T-helper 17 cell (primary cell): ENCODE data around the gene KDELR1. TPM values are rescaled to one million over a fixed set of nuclear protein-coding genes. Genes with fewer than 3 reads are reported as not detected.
"Not testable (repeated sequence)": the region's sequence is repeated elsewhere in the genome, so short reads cannot be mapped to it uniquely, and the experiment has no call there.

ENCODE experiments used
- ATAC-seq: fragments of 150-1000 bp; cut with Tn5 transposase; 2 replicates; pipeline ENCODE4 v1.10.0; 2021; ENCODE audit warnings: mild to moderate bottlenecking, moderate library complexity
- DNase-seq, 3 donors: peaks; one replicate each; pipeline versions ENCODE4 v3.0.0 to v3.0.0-alpha.2; 2020 to 2021
- H3K9me3 ChIP-seq: one replicate; pipeline ENCODE4 v1.7.0; 2013; ENCODE audit warnings: low read length, mild to moderate bottlenecking; ENCODE audit not compliant: control insufficient read depth, poor library complexity, severe bottlenecking
- H3K27ac Mint-ChIP-seq: one replicate; pipeline ENCODE4 v1.8.0; 2022; ENCODE audit warnings: mild to moderate bottlenecking, moderate library complexity, mixed read lengths
- H3K27me3 Mint-ChIP-seq: one replicate; pipeline ENCODE4 v1.8.0; 2022; ENCODE audit warnings: mixed read lengths
- H3K36me3 Mint-ChIP-seq: one replicate; pipeline ENCODE4 v1.8.0; 2022; ENCODE audit warnings: low read depth, mixed read lengths
- H3K4me1 Mint-ChIP-seq: one replicate; pipeline ENCODE4 v1.8.0; 2022; ENCODE audit warnings: mild to moderate bottlenecking, mixed read lengths
- H3K4me3 Mint-ChIP-seq: one replicate; pipeline ENCODE4 v1.8.0; 2022; ENCODE audit warnings: mild to moderate bottlenecking, moderate library complexity, mixed read lengths
- total RNA-seq, 4 donors: library from RNA in 2 of 4; stranded (reverse) in 2 of 4; gene quantifications; one replicate each; pipeline ENCODE4 v1.2.3 and lab custom pipeline; 2022 to 2026

The KDELR1 gene
- total RNA-seq, 2 donors from 2014 or later, result 34.0 to 41.3 TPM

GRCh38 chr19:48373567-48373966 is 17.8 kb downstream of the KDELR1 start:
- DNase-seq (no peak), ATAC-seq (no peak)
- no peaks in the 10 kb centered on the region for H3K9me3 ChIP-seq
- H3K4me3 Mint-ChIP-seq, result no peak overlapping the region
- no peaks in the 10 kb centered on the region for H3K36me3 Mint-ChIP-seq
- no peak overlapping the region for H3K27ac Mint-ChIP-seq
- peaks cover 2% of the 10 kb centered on the region for H3K4me1 Mint-ChIP-seq
- H3K27me3 Mint-ChIP-seq, result no peaks in the 10 kb centered on the region

GRCh38 chr19:48372904-48373303 is 18.4 kb downstream of the KDELR1 start:
- H3K4me1 Mint-ChIP-seq, result peaks cover 2% of the 10 kb centered on the region

GRCh38 chr19:48371771-48372170 is 19.6 kb downstream of the KDELR1 start:
- H3K36me3 Mint-ChIP-seq, DNase-seq, ATAC-seq, H3K27me3 Mint-ChIP-seq, H3K4me1 Mint-ChIP-seq, H3K9me3 ChIP-seq, H3K4me3 Mint-ChIP-seq: not testable (repeated sequence)
- peak overlapping the region; percentile 11 for H3K27ac Mint-ChIP-seq

More at GRCh38 chr19:48372904-48373303, 18.4 kb downstream of the KDELR1 start:
- Mint-ChIP-seq H3K27me3 (no peaks in the 10 kb centered on the region), H3K27ac (peak overlapping the region; percentile 57), H3K4me3 (no peak overlapping the region), H3K36me3 (no peaks in the 10 kb centered on the region)
- H3K9me3 ChIP-seq, result no peaks in the 10 kb centered on the region
- ATAC-seq, result no peak
- no peak for DNase-seq

GRCh38 chr19:48371367-48371766 is 20.0 kb downstream of the KDELR1 start:
- no peak for DNase-seq
- H3K4me3 Mint-ChIP-seq, result no peak overlapping the region
- no peaks in the 10 kb centered on the region for H3K36me3 Mint-ChIP-seq
- H3K9me3 ChIP-seq, result no peaks in the 10 kb centered on the region
- no peaks in the 10 kb centered on the region for H3K27me3 Mint-ChIP-seq
- no peaks in the 10 kb centered on the region for H3K4me1 Mint-ChIP-seq
- no peak for ATAC-seq
- no peak overlapping the region for H3K27ac Mint-ChIP-seq

GRCh38 chr19:48370955-48371354 is 20.4 kb downstream of the KDELR1 start:
- DNase-seq (no peak), ATAC-seq (no peak)
- no peaks in the 10 kb centered on the region for H3K4me1 Mint-ChIP-seq
- H3K36me3 Mint-ChIP-seq, result no peaks in the 10 kb centered on the region
- no peak overlapping the region for H3K4me3 Mint-ChIP-seq
- H3K27ac Mint-ChIP-seq, result no peak overlapping the region
- no peaks in the 10 kb centered on the region for H3K27me3 Mint-ChIP-seq
- H3K9me3 ChIP-seq, result no peaks in the 10 kb centered on the region

- Mint-ChIP-seq H3K27ac (no peak overlapping the region), H3K4me1 (peaks cover 2% of the 10 kb centered on the region), H3K36me3 (no peaks in the 10 kb centered on the region), H3K27me3 (no peaks in the 10 kb centered on the region), H3K4me3 (no peak overlapping the region)
- ATAC-seq (no peak), DNase-seq (no peak)
- no peaks in the 10 kb centered on the region for H3K9me3 ChIP-seq
Observed at GRCh38 chr19:48368936-48369335, 22.4 kb downstream of the KDELR1 start.

- no peak overlapping the region for H3K27ac Mint-ChIP-seq
- H3K36me3 Mint-ChIP-seq, result no peaks in the 10 kb centered on the region
- H3K4me3 Mint-ChIP-seq, result no peak overlapping the region
- H3K4me1 Mint-ChIP-seq, result peaks cover 7% of the 10 kb centered on the region
- DNase-seq (no peak), ATAC-seq (no peak)
- no peaks in the 10 kb centered on the region for H3K9me3 ChIP-seq
- no peaks in the 10 kb centered on the region for H3K27me3 Mint-ChIP-seq
Observed at GRCh38 chr19:48367855-48368254, 23.5 kb downstream of the KDELR1 start.

GRCh38 chr19:48365602-48366001 is 25.7 kb downstream of the KDELR1 start:
- no peak overlapping the region for H3K27ac Mint-ChIP-seq
- no peaks in the 10 kb centered on the region for H3K9me3 ChIP-seq
- H3K36me3 Mint-ChIP-seq, result no peaks in the 10 kb centered on the region
- H3K4me3 Mint-ChIP-seq, result no peak overlapping the region
- H3K27me3 Mint-ChIP-seq, result no peaks in the 10 kb centered on the region
- no peak for ATAC-seq
- H3K4me1 Mint-ChIP-seq, result peaks cover 10% of the 10 kb centered on the region
- no peak for DNase-seq

- H3K36me3 Mint-ChIP-seq, result no peaks in the 10 kb centered on the region
- no peaks in the 10 kb centered on the region for H3K27me3 Mint-ChIP-seq
- H3K27ac Mint-ChIP-seq, result peak overlapping the region; percentile 90
- no peaks in the 10 kb centered on the region for H3K9me3 ChIP-seq
- peaks cover 10% of the 10 kb centered on the region for H3K4me1 Mint-ChIP-seq
- peak overlapping the region; percentile 92 for H3K4me3 Mint-ChIP-seq
- no peak for ATAC-seq
- DNase-seq, result no peak
Observed at GRCh38 chr19:48364598-48365348, 26.6 kb downstream of the KDELR1 start.

- H3K36me3 Mint-ChIP-seq, result no peaks in the 10 kb centered on the region
- peak; percentile 91 for ATAC-seq
- peak within 1 kb of the TSS; percentile 90 for H3K27ac Mint-ChIP-seq
- H3K9me3 ChIP-seq, result no peaks in the 10 kb centered on the region
- peak; percentile 94 to 99 (median 97) for DNase-seq
- H3K4me3 Mint-ChIP-seq, result peak within 1 kb of the TSS; percentile 92
- H3K4me1 Mint-ChIP-seq, result peaks cover 10% of the 10 kb centered on the region
- H3K27me3 Mint-ChIP-seq, result no peaks in the 10 kb centered on the region
Observed at GRCh38 chr19:48363810-48364597, 27.3 kb downstream of the KDELR1 start, which contains the start of the genes SYNGR4 and TMEM143. Gene SYNGR4, plus strand, starts transcription at chr19:48364367. Its CDS starts 1,476 bp downstream, at chr19:48365843. Gene TMEM143, minus strand, starts transcription at chr19:48363940. Its CDS starts 20 bp downstream, at chr19:48363920.

- Mint-ChIP-seq H3K4me3 (peak overlapping the region; percentile 92), H3K36me3 (peaks cover 1% of the 10 kb centered on the region), H3K4me1 (peaks cover 12% of the 10 kb centered on the region), H3K27ac (peak overlapping the region; percentile 90), H3K27me3 (no peaks in the 10 kb centered on the region)
- DNase-seq (no peak), ATAC-seq (no peak)
- H3K9me3 ChIP-seq, result no peaks in the 10 kb centered on the region
Observed at GRCh38 chr19:48363500-48363809, 27.9 kb downstream of the KDELR1 start.

GRCh38 chr19:48362716-48363499 is 28.4 kb downstream of the KDELR1 start:
- peak overlapping the region; percentile 92 for H3K4me3 Mint-ChIP-seq
- peaks cover 3% of the 10 kb centered on the region for H3K36me3 Mint-ChIP-seq
- H3K27ac Mint-ChIP-seq, result peak overlapping the region; percentile 90
- DNase-seq (peak; percentile 81 to 84 (median 83)), ATAC-seq (peak; percentile 67)
- H3K27me3 Mint-ChIP-seq, result no peaks in the 10 kb centered on the region
- peaks cover 13% of the 10 kb centered on the region for H3K4me1 Mint-ChIP-seq
- H3K9me3 ChIP-seq, result no peaks in the 10 kb centered on the region

GRCh38 chr19:48361912-48362311 is 29.4 kb downstream of the KDELR1 start:
- no peaks in the 10 kb centered on the region for H3K9me3 ChIP-seq
- Mint-ChIP-seq H3K4me3 (no peak overlapping the region), H3K4me1 (peaks cover 13% of the 10 kb centered on the region), H3K36me3 (peaks cover 3% of the 10 kb centered on the region), H3K27ac (no peak overlapping the region), H3K27me3 (no peaks in the 10 kb centered on the region)
- DNase-seq (no peak), ATAC-seq (no peak)
